ENCODE results near the gene UBE2I.
A peak's percentile ranks its signal among the peaks of the same experiment; 100 is the strongest.

UBE2I gene

GRCh38 chr16:1330931-1331711 is 21.7 kb downstream of the UBE2I start:
- DNase-seq, result no peak

GRCh38 chr16:1331712-1332617 is 22.5 kb downstream of the UBE2I start:
- peak in 1 of 3 donors; percentile 49 for DNase-seq

- no peak for DNase-seq
Measured at GRCh38 chr16:1332618-1333148, 23.2 kb downstream of the UBE2I start.

GRCh38 chr16:1333149-1333812 is 23.8 kb downstream of the UBE2I start, which contains the start of gene BAIAP3:
Gene BAIAP3 (plus strand): TSS chr16:1333645. CDS start chr16:1338550, 4,905 bp downstream.
- peak; percentile 62 to 92 (median 79) for DNase-seq

GRCh38 chr16:1333854-1334700 is 24.6 kb downstream of the UBE2I start:
- DNase-seq, result no peak

GRCh38 chr16:1334739-1335138 is 25.3 kb downstream of the UBE2I start:
- no peak for DNase-seq

- no peak for DNase-seq
Measured at GRCh38 chr16:1335211-1335971, 26.0 kb downstream of the UBE2I start.

GRCh38 chr16:1335996-1336395 is 26.6 kb downstream of the UBE2I start:
- DNase-seq, result no peak

- no peak for DNase-seq
Measured at GRCh38 chr16:1336619-1337018, 27.2 kb downstream of the UBE2I start.

GRCh38 chr16:1337486-1337885 is 28.1 kb downstream of the UBE2I start:
- no peak for DNase-seq

- DNase-seq, result peak in 2 of 3 donors; percentile 25 to 64
Measured at GRCh38 chr16:1338119-1338730, 28.8 kb downstream of the UBE2I start.

GRCh38 chr16:1338855-1339675 is 29.6 kb downstream of the UBE2I start:
- no peak for DNase-seq

GRCh38 chr16:1340730-1341494 is 31.5 kb downstream of the UBE2I start:
- no peak for DNase-seq

- no peak for DNase-seq
Measured at GRCh38 chr16:1341495-1342420, 32.3 kb downstream of the UBE2I start.

GRCh38 chr16:1342526-1343427 is 33.3 kb downstream of the UBE2I start:
- peak; percentile 96 to 97 (median 96) for DNase-seq

- peak in 1 of 3 donors; percentile 20 for DNase-seq
Measured at GRCh38 chr16:1343428-1344242, 34.2 kb downstream of the UBE2I start.
